Endothelial cell (in vitro differentiated cells): ENCODE results near the gene RUNX2. TPM values are rescaled to one million over a fixed set of nuclear protein-coding genes. Genes with fewer than 3 reads are reported as not detected.
A peak's percentile ranks its signal among the peaks of the same experiment; 100 is the strongest.

Experiments
- DNase-seq: peaks from one replicate; pipeline ENCODE4 v3.0.0; 2021; ENCODE audit warnings: low spot score
- H3K27ac Mint-ChIP-seq: one replicate; pipeline ENCODE4 v1.8.0; 2021; ENCODE audit warnings: mixed read lengths, inconsistent platforms; ENCODE audit not compliant: unreplicated experiment
- H3K27me3 Mint-ChIP-seq: one replicate; pipeline ENCODE4 v1.8.0; 2021; ENCODE audit warnings: mild to moderate bottlenecking, moderate library complexity, mixed read lengths, inconsistent platforms; ENCODE audit not compliant: unreplicated experiment
- H3K36me3 Mint-ChIP-seq: one replicate; pipeline ENCODE4 v1.8.0; 2021; ENCODE audit warnings: mild to moderate bottlenecking, low read depth, mixed read lengths, inconsistent platforms; ENCODE audit not compliant: unreplicated experiment
- H3K4me1 Mint-ChIP-seq: one replicate; pipeline ENCODE4 v1.8.0; 2021; ENCODE audit warnings: mild to moderate bottlenecking, mixed read lengths, inconsistent platforms; ENCODE audit not compliant: unreplicated experiment
- H3K4me3 Mint-ChIP-seq: one replicate; pipeline ENCODE4 v1.8.0; 2021; ENCODE audit warnings: mild to moderate bottlenecking, mixed read lengths, inconsistent platforms; ENCODE audit not compliant: unreplicated experiment
- H3K9me3 Mint-ChIP-seq: one replicate; pipeline ENCODE4 v1.8.0; 2021; ENCODE audit warnings: mixed read lengths, inconsistent platforms; ENCODE audit not compliant: unreplicated experiment
- total RNA-seq: library from RNA; stranded (reverse); fragmentation: NEBNext Ultra II Directional; extraction: Animal tissue kit (Norgen Biotek cat#: 25700); gene quantifications from one replicate; pipeline ENCODE4 v1.2.1, GENCODE V29; 2021; ENCODE audit not compliant: unreplicated experiment
- TF ChIP-seq, protein P1 (sequence below): fragments of 200-600 bp; sonication (generic); IDR thresholded peaks from one replicate; pipeline ENCODE4 v1.5.0; 2021; ENCODE audit warnings: antibody characterized with exemption; ENCODE audit not compliant: unreplicated experiment

RUNX2 gene
- total RNA-seq, 1 donor from 2014 or later: 1.8 TPM

DNA sequence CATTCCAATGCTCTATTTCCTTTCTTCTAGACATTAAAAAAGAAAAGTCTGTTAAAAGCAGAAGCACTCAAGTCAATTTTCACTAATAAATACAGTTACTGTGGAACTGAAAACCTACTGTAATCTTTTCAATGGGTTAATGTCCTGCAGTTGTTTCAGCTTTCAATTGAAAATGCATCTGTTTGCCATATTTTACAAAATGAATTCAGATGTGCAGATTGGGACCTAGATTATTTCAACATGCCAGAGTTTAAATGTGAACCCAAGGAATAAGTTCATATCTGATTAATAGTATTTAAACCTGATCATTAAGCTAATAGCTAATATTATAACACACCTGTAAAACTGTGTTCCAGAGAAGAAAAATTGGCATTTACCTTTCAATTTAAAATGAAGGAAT is 39.9 kb downstream of the RUNX2 start:
- H3K27me3 Mint-ChIP-seq: no peaks in the 10 kb centered on the region
- no peaks in the 10 kb centered on the region for H3K36me3 Mint-ChIP-seq
- no peaks in the 10 kb centered on the region for H3K9me3 Mint-ChIP-seq
- H3K4me1 Mint-ChIP-seq: peaks cover 28% of the 10 kb centered on the region
- no peak for DNase-seq
- TF ChIP-seq, protein P1, sequence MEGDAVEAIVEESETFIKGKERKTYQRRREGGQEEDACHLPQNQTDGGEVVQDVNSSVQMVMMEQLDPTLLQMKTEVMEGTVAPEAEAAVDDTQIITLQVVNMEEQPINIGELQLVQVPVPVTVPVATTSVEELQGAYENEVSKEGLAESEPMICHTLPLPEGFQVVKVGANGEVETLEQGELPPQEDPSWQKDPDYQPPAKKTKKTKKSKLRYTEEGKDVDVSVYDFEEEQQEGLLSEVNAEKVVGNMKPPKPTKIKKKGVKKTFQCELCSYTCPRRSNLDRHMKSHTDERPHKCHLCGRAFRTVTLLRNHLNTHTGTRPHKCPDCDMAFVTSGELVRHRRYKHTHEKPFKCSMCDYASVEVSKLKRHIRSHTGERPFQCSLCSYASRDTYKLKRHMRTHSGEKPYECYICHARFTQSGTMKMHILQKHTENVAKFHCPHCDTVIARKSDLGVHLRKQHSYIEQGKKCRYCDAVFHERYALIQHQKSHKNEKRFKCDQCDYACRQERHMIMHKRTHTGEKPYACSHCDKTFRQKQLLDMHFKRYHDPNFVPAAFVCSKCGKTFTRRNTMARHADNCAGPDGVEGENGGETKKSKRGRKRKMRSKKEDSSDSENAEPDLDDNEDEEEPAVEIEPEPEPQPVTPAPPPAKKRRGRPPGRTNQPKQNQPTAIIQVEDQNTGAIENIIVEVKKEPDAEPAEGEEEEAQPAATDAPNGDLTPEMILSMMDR: no peak
- H3K27ac Mint-ChIP-seq: peak overlapping the region; percentile 86
- no peak overlapping the region for H3K4me3 Mint-ChIP-seq

DNA sequence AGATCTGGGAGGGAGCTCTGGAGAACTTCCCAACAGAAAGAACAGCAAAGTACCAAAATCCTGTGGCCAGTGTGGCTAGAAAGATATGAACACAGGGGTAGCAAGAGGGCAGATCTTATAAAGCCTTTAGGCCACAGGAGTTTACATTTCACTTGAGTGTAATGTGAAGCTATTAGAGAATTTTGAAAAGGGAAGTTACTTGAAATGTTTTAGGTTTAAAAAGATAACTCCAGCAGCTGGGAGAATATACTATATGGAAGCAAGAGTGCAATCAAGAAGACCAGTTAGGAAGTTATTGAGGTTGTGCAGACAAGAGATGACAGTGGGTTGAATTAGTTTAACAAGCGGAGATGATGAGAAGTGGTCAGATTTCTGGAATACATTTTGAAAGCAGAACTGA is 41.7 kb downstream of the RUNX2 start:
- no peaks in the 10 kb centered on the region for H3K27me3 Mint-ChIP-seq
- H3K4me3 Mint-ChIP-seq: no peak overlapping the region
- DNase-seq: no peak
- TF ChIP-seq, protein P1: no peak
- H3K27ac Mint-ChIP-seq: no peak overlapping the region
- H3K9me3 Mint-ChIP-seq: no peaks in the 10 kb centered on the region
- no peaks in the 10 kb centered on the region for H3K36me3 Mint-ChIP-seq
- H3K4me1 Mint-ChIP-seq: peaks cover 28% of the 10 kb centered on the region

DNA sequence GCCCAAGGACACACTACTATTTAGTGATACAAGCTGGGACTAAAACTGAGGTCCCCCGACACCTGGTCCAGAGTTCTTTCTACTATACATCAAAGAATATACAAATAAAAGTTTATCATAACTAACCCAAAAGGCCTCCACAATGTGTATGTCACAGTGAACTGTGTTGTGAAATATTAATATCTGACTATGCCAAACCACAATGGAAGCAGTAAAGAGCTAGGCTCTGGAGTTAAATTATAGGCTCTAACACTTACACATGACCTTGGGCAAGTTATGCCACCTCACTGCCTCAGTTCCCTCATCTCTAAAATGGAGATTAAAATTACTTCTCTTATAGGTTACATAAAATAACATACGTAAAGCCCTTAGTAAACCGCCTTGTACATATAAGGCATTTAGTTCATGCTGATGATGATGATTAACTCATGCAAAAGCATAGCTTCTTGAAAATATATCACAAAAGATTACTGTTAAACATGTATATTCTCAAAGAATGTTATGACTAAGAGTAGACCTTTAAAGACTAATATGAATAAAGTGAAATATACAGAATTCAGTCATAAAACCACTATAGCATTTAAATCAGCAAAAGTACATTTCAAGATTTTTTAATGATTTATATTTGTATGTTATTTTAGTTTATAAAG is 43.9 kb downstream of the RUNX2 start:
- TF ChIP-seq, protein P1: no peak
- H3K9me3 Mint-ChIP-seq: no peaks in the 10 kb centered on the region
- DNase-seq: no peak

DNA sequence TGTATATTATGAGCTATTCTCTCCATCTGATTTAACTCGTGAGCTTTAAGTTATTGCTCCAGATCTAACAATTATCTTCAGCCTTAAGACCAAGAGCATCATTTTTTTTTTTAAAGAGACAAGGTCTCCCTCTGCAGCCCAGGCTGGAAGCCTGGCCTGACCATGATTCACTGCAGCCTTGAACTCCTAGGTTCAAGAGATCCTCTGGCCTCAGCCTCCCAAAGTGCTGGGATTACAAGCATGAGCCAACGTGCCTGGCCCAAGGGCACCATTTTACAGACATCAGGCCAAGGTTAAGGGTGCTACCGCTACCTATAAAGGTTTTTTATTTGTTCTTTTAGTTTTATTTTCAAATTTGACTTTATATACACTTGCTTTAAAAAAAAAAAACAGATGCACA is 47.3 kb downstream of the RUNX2 start:
- no peaks in the 10 kb centered on the region for H3K36me3 Mint-ChIP-seq
- no peak overlapping the region for H3K4me3 Mint-ChIP-seq
- H3K27me3 Mint-ChIP-seq: peaks cover 9% of the 10 kb centered on the region
- H3K4me1 Mint-ChIP-seq: peaks cover 23% of the 10 kb centered on the region
- no peak for DNase-seq
- H3K27ac Mint-ChIP-seq: no peak overlapping the region
- H3K9me3 Mint-ChIP-seq: no peaks in the 10 kb centered on the region
- TF ChIP-seq, protein P1: no peak

More for the DNA sequence above, 43.9 kb downstream of the RUNX2 start:
- Mint-ChIP-seq H3K27ac (no peak overlapping the region), H3K4me3 (no peak overlapping the region), H3K4me1 (peaks cover 29% of the 10 kb centered on the region), H3K36me3 (no peaks in the 10 kb centered on the region), H3K27me3 (peaks cover 3% of the 10 kb centered on the region)

DNA sequence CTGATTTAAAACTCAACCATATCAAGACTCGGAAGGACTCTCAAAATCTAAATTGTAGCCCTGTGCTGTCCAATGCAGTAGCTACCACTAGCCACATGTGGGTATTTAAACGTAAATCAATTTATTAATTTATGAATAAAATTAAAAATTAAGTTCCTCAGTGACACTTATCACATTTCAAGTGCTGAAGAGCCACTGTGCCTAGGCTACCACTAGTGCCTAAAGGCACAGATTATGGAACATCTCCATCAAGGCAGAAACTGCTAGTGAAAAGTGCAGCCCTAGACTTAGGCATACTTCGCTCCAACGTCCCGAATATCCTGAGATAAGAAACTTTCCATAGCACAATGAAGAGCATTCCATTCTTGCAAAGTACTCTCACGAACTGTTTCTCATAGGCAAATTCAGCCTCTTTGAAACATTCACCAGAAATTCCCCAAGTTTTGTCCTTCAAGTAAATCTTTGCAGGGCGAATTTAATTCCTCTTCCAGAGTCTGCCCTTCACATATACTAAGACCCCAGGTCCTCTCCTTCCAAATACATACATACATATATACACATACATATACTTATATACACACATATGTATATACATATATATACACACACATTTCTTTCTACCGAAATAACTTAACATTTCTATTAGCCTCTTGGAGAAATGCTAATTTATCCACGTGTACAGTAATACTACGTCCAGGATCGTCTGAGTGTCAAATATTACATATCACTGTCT is 48.3 kb downstream of the RUNX2 start:
- no peaks in the 10 kb centered on the region for H3K9me3 Mint-ChIP-seq
- peak overlapping the region; percentile 99 for H3K27ac Mint-ChIP-seq
- peaks cover 9% of the 10 kb centered on the region for H3K27me3 Mint-ChIP-seq
- H3K4me1 Mint-ChIP-seq: peaks cover 19% of the 10 kb centered on the region
- no peaks in the 10 kb centered on the region for H3K36me3 Mint-ChIP-seq
- TF ChIP-seq, protein P1: no peak
- peak overlapping the region; percentile 99 for H3K4me3 Mint-ChIP-seq
- DNase-seq: no peak
